HG03066 (cell line): Measurements from ENCODE around the gene CYSTM1.

Source experiments
- ATAC-seq: cut with Tn5 transposase; IDR thresholded peaks from one replicate; pipeline ENCODE4 v1.9.1; 2021; ENCODE audit warnings: low read depth; ENCODE audit not compliant: unreplicated experiment

The CYSTM1 gene

DNA sequence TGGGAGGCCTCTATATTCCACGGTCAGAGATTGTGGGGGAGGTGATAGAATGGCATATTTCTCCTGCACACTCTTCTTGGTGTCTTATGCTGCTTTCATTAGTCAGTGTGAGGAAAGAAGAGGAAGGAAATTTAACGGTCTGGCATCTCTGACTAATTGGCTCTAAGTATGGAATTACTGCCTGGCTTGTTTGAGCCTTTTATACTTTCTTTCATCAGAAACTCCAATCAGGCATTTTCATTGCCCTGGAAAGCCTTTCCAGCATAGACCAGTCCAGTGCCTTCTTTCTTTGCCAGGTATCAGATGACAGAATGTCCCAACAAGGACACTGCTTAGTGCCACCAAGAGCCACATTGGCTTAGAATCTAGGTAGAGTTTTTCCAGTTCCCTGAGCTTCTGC lies 30.2 kb downstream of the CYSTM1 start:
- ATAC-seq = no peak

DNA sequence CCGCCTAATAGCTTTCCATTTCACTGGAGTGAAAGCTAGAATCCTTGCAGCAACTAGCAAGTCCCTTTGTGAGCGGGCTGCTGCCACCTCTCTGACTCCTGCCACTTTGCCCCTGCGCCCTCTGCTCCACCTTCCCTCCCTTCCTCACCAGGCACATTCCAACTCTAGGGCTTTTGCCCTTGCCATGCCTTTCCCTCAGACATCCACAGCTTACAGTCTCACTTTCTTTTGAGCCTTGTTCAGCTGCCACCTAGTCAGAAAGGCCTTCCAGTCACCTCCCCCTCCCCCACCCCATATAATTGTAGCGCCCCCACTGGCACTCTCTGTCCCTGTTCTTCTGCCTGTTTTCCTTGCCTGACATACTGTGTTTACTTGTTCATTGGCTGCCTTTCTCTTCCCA lies 31.0 kb downstream of the CYSTM1 start:
- ATAC-seq = no peak

DNA sequence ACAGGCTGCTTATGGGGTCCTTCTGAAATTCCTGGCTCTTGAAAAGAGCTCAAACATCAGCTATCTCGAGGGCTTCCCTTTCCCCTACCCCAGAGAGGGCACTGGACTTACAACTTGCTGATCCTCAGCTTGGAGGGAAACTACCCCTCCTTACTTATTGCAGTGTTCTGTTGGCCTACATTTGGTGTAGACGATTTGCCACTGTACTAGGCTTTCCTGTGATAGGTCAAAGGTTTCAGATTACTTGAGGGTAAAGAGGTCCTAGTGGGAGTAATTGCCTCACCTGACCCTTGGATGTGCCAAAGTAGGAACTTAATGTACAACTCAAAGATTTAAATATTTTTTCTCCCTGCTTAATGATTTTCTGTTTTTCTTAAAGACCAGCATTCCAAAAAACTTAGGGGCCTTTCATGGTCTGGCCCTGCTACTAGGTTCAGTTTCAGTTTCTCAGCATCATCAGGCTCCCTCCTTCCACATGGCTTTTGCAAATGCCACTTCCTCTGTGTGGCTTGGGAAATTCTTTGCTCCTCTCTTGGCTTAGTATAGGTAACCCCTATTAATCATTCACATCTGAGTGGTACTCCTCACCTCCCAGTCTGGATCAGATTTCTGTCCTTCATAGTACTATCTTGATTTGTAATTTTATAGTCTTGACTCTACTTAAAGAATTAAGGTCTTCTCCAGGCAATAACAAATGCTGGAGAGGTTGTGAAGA lies 32.4 kb downstream of the CYSTM1 start:
- ATAC-seq = peak; percentile 58

DNA sequence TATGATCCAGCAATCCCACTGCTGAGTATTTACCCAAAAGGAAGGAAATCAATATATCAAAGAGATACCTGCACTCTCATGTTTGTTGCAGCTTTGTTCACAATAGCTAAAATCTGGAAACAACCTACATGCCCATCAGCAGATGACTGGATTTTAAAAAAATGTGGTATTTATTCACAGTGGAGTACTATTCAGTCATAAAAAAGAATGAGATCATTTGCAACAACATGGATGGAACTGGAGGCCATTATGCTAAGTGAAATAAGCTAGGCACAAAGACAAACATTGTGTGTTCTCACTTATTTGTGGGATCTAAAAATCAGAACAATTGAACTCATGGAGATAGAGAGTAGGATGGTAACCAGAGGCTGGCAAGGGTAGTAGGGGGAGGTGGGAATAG lies 33.1 kb downstream of the CYSTM1 start:
- no peak for ATAC-seq

DNA sequence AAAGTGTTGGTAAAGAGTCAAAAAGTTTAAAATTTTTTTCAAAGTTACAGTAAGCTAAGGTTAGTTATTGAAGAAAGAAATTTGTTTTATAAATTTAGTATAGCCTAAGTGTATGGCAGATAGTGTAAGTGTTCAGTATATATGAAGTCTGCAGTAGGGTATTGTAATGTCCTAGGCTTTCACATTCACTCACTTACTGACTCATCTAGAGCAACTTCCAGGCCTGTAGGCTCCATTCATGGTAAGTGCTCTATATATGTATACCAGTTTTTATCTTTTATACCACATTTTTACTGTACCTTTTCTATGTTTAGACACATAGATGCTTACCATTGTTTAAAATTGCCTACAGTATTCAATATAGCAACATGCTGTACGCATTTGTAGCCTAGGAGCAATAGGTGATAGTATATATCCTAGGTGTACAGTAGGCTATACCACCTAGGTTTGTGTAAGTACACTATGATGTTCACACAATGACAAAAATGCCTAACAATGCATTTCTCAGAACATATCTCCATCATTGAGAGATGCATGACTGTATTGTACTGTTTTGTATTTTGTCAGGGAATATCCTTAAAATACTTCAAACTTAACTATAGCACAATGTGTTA lies 38.5 kb downstream of the CYSTM1 start:
- ATAC-seq = no peak

DNA sequence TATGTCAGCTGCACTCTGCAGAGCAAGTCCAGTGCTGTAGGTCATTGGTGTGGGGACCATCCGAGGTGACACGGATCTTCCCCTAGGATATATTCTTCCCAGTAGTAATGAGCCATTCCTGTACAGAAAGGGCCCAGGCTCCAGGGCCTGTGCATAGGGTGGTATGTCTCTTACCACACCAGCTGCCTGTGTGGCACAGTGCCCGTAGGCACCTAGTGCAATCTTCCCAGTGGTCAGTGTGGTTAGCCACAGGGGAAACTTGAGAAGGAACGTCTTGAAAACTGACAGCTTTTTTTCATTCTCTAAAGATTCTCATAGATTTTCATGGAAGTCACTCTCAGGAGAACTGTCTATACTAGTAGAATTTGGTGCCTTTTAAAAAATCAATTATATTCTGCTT lies 39.8 kb downstream of the CYSTM1 start:
- no peak for ATAC-seq

DNA sequence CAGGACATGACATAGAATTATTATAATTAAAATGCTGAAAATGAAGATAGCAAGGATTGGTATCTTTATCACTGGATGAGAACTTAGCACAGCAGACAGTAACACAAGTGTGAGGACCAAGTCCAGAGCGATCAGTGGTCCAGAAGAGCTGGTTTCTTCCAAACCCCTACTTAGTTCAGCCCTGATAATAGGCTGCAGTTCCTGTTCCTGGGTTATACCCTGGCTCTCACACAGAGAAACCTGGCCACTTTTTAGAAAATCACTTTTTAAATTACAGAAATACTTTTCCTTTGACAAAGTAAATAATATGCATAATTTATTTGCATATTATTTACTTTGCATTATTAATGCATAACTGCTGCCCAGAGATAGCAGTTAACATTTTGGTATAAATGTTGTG lies 40.3 kb downstream of the CYSTM1 start:
- no peak for ATAC-seq

DNA sequence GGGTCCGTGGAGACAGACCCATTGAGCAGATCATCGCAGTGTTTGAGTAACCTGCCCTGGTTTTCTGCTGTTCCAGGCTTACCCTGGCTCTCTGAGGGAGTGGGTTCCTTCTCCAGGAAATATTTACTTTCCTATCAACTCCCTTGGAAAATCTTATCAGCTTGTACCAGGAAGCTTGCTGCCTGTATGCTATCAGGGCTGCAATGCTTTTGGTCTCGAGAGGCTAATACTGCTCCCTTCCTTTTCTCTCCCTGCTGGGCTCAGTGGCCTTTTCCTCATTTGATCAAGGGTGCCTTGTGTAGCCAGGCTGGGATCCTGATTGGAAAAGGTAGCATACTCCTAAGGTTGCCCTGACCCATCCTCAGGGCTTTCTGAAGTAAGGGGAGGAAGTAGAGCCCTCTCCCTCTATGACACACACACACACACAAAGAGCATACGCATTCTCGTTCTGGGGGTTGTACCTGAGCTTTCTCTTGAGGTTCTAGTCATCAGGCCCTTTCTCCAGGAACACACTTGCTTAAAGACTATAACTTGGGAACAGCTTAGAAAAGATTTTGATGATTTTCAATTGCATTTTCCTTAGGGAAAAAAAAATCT lies 41.6 kb downstream of the CYSTM1 start:
- ATAC-seq = no peak

DNA sequence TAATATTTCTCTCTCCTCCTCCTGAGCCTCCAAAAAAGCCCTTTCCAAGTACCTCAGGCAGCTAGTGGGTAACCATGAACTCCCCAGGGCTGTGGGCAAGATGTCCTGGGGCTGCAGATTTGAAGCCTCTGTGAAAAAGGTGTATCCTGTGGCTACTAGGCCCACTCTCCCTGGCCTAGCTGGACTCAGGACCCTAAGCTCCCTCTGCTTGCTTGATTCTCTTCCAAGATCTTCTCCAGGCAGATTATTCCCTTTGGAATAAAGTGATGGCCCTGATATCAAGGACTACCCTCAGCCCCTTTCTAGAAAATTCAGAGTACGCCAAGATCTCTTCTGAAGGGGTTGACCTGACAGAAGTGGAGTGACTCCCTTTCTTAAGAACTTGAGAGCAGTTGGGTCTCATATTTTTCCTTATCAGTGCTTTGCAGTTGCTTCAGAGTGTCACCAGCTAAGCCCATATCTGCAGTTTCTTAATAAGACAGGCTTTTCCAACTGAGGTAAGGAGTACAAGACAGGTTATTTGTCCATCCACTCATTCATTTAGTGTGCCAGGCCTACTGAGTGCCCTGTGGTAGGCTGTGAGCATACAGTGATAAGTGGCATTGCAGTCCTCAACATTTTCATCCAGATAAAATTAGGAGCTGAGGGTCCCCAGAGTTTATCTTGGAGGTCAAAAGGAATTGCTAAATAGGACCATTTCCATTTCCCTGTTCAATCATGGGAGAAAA lies 42.5 kb downstream of the CYSTM1 start:
- no peak for ATAC-seq

DNA sequence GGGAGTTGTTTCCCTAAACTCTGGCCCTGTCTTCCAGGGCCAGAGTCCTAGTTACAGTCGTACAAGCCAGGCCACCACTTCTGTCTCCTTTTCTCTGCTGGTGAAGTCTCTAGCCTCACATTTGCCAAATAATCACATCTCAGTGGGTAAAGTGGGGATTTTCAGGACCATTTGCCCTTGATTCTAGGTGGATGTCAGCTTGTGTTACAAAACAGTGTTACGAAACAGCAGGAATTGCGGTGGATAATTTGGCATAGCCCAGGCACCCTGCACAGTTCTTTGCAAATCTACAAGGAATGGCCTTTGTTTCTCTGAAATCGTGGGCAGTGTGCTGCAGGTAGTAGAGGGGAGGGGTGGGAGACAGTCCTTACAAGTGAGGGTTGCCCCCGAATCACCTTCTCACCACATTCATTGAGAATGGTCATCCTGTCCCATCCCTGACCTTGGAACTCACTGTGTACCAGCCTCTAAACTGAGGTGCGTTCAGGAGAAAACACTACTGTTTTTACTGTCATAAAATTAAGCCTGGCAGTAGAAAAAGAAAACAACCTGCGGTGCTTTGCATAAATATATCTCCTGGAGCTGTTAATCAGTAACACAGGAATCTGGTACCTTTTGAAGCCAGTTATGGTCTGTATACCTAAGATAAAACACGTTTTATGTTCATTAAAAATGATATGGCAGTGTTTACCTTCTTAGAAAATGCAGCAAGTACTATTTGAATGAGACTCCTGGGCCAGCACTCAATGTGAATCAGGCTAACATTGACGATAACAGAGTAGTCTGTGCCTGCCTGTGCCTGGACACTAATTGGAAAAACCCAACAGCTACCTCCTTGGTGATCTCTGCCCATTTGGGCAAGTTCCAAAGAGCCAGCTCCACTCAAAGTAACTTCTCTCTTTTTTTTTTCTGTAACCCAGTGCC lies 44.3 kb downstream of the CYSTM1 start:
- no peak for ATAC-seq

DNA sequence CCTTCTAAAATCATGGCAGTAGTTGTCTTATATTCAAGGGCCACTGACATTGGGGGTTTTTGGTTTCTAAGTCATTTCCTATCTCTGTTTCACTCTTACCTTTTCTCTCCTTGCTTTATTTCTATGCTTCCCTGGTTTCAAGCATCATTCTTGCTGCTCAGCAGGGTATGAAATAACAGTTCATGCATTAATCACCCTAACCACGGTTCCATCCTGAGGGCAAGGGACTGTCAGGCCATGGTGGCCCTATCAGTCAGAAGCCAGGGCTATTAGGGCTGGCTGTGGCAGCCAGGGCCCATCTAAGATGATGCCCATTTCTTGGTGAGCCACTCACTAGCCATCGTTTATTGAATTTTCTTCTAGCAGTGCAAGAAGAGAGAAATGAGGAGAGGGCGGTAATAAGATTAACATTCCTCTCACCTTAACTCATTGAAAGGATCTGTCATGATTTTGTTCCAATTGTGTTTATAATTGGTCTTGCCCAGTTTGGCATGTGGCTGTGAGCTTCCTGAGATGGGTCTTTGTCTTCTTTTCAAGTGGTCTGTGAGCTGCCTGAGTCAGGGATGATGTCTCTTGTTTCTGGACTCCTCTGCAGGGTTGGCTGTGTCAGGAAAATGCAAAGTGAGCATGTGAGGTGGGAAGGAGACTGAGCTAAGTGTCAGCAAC lies 45.2 kb downstream of the CYSTM1 start:
- no peak for ATAC-seq

DNA sequence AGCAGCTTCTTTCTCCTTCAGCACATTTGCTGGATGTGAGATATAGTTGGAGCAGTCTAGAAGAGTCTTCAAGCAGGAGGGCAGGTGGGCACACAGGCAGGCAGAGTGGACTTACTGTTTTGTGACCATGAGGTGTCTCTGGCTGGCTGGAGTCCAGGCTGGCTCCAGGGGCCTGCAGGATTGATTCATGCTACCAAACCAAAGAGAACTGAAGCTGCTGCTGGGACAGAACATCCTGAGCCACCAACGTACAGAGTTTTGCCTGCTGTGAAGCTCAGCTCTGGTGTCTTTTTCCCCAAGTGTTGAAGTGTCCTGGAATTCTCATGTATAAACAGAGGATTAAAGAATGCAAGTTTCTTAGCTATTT lies 45.7 kb downstream of the CYSTM1 start:
- ATAC-seq = no peak

DNA sequence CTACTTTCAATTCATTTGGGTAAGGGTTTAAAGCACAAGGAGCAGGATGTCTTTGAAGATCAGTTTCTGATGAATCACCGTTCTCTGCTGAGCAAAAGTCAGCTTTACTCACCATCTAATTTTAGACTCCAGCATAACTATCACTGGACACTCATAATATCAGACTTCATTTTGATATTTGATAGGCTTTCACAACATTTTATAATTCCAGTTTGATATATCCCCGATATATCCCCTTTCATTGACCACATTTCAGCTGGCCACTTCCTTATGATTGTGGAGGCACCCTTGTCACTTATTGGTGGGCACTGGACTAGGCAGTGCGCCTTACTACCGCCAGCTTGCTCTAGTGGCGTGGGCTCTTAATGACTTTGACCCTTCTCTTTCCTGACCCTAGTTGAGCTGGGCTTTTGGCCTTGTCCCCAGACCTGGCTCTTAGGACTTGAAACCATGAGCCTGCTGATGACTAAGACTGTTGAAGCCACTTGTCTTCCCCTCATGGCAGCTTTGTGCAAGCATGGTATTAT lies 46.8 kb downstream of the CYSTM1 start:
- ATAC-seq = no peak

DNA sequence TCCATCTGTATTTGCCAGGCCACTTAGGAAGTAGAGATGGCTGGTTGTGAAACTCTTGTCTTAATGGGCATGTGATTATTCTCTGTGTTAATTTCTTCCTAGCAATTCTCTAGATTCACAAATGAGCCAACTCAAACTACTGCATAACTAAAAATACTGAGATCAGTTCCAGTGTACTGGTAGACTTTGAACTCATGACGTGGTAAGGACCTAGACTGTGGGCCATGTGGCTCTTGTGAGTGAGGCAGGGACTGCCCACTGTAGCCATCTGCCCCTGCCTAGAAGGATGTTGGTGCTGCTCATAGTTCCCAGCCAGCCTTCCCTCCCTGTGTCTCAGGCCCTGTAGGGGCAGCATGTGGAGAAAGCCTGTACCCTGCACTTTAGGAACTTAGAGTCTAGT lies 47.4 kb downstream of the CYSTM1 start:
- ATAC-seq = no peak

DNA sequence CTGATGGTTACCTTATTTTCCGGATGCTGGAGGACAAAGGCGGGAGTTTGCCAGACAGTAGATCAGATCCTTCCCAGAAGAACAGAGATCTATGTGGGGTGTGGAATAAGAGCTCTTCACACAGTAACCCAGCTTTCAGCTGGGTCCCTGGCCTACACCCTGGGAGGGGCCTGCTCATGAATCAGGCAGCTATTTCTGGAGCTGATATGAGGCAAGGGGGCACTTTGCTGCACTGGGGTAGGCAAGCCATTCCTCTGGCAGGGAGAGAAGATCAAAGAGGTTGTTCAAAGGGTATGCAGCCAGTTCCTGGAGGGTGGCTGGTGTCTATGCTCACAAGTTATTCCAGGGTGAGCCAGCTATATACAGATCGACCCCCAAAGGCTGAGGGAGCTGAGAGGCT lies 48.6 kb downstream of the CYSTM1 start:
- no peak for ATAC-seq

DNA sequence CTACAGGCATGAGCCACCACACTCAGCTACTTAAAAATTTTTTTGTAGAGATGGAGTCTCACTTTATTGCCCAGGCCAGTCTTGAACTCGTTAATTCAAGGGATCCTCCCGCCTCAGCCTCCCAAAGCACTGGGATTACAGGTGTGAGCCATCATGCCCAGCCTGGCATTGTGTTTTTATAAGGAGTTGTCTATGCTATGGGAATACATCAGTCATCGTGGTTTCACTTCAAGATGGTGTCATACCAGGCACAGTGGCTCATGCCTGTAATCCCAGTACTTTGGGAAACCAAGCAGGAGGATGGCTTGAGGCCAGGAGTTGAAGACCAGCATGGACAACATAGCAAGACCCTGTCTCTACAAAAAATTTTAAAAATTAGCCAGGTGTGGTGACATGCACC lies 49.7 kb downstream of the CYSTM1 start:
- no peak for ATAC-seq

DNA sequence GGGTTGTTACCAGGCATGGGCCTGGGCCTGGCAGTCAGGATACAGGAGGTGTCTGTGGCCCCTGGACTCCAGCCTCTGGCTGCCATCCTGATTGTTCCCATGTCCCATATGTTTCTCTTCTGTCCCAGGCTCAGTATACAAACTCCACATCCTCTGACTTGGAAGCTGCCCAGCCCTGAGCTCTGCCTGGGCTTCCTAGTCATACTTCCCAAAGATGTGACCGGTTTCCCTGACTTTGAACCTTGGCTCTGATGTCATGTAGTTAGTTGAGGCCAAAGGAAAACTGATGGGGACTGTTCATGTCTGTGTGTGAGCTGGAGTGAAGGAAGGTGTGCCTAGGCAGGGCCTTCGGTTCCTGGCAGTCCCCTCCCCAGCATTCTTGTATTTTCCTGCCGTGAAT lies 50.4 kb downstream of the CYSTM1 start:
- no peak for ATAC-seq

DNA sequence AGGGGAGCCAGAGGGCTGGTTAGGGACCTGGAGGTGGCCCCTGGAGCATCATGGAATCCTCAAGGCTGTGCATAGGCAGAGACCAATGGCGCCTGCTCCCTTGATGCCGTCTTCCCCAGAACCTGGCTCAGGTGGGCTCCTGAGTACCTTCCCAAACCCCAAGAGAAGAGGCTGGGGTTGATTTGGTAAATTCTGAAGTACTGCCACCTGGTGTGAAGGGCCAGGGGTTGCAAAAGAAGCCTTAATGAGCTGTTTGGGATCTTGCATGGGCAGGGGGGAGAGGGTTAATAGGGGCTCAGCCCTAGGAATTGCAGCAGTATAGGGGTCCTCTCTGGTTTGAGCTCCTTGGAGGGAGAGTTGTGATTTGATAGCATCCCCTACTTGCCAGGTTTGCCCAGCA lies 52.1 kb downstream of the CYSTM1 start:
- no peak for ATAC-seq

DNA sequence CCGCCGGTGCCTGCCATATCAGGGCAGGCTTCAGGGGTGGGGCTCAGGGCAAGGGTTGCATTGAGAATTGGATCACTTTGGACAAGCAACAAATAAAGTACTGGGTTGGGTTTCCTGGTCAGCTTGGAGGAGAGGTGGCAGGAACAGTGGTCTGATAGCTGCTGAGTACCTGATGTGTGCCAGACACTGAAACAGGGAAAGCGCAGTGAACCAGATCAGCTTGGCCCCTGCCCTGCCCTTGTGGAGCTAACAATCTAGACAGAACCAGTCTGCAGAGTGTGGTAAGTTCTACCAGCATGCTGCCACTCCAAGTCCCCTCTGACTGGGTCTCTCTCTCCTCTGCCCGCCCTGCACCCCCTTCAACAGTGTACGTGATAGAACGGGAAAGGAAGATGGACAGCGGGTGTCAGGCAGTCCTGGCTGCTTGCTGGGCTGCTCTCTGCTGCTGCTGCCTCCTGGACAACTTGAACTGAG lies 53.4 kb downstream of the CYSTM1 start:
- no peak for ATAC-seq

DNA sequence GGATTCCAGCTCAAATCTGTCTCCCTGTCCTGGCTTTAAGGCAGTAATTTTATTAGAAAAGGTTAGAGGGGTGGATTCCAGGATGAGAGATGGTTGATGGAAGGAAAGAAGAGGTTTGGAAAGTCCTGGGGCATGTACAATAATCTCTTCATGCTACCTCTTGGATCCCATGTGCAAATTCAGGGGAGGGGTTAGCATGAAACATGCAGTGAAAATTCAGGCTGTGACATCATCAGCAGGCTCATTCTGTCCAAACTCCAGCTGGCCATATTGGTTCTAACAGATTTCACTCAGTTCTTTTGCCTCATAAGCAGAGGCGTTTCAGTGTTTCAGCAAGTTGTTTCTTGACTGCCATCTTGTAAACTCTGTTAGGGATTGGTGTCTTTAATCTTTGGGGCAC lies 55.4 kb downstream of the CYSTM1 start:
- ATAC-seq = no peak
